ENCODE data around the gene METTL25B. TPM values are rescaled to one million over a fixed set of nuclear protein-coding genes. Genes with fewer than 3 reads are reported as not detected.

METTL25B gene
- total and polyA plus RNA-seq, 2 of the 13 experiments (the other 11 are each of a cell fraction or from before 2014, with no cell fraction given), result 11.9 to 24.0 TPM

- no peak for TF ChIP-seq NR2F1 (CRISPR knock-in tag; IDR thresholded peaks at IDR 0.05)
- TF ChIP-seq ZNF572 (CRISPR knock-in tag; IDR thresholded peaks at IDR 0.05), result 0 out of 2 replicates have a peak, but pooled peaks have one; percentile 37
- TF ChIP-seq ZNF709 (CRISPR knock-in tag; IDR thresholded peaks at IDR 0.05), result peak; percentile 72; the same call in 1 of the 2 replicates
- TF ChIP-seq ZNF292 (CRISPR knock-in tag; IDR thresholded peaks at IDR 0.05; ENCODE audit: borderline replicate concordance, low read depth), result no peak
- TF ChIP-seq PRMT3 (CRISPR knock-in tag; IDR thresholded peaks at IDR 0.05; ENCODE audit: borderline replicate concordance, low read depth), result no peak
- 0 out of 2 replicates have a peak, but pooled peaks have one; percentile 30 for TF ChIP-seq FOXO4 (CRISPR knock-in tag; conservative IDR thresholded peaks at IDR 0.05)
- no peak for TF ChIP-seq ZBTB20 (CRISPR knock-in tag; IDR thresholded peaks at IDR 0.05; ENCODE audit: borderline replicate concordance, low read depth)
- TF ChIP-seq ZNF567 (CRISPR knock-in tag; IDR thresholded peaks at IDR 0.05; ENCODE audit: borderline replicate concordance), result 0 out of 2 replicates have a peak, but pooled peaks have one; percentile 26
- TF ChIP-seq ZNF780A (CRISPR knock-in tag; IDR thresholded peaks at IDR 0.05), result no peak
- TF ChIP-seq ZNF431 (CRISPR knock-in tag; IDR thresholded peaks at IDR 0.05; ENCODE audit: borderline replicate concordance, low read depth), result peak; percentile 53; the same call in 1 of the 2 replicates
- peak; percentile 64; the same call in 1 of the 2 replicates for TF ChIP-seq ZNF589 (CRISPR knock-in tag; conservative IDR thresholded peaks at IDR 0.05)
- no peak for TF ChIP-seq U2AF1 (optimal IDR thresholded peaks at IDR 0.05; ENCODE audit: low read depth, low read length)
- TF ChIP-seq GLMP (CRISPR knock-in tag; IDR thresholded peaks at IDR 0.05; ENCODE audit: borderline replicate concordance), result no peak
- no peak for TF ChIP-seq SRSF9 (IDR thresholded peaks at IDR 0.05; ENCODE audit: borderline replicate concordance, insufficient read depth, low read depth, low read length, poor library complexity, severe bottlenecking)
- TF ChIP-seq ZFP62 (CRISPR knock-in tag; IDR thresholded peaks at IDR 0.05), result no peak
- peak; percentile 61; the same call in 1 of the 2 replicates for TF ChIP-seq BHLHE40 (IDR thresholded peaks at IDR 0.05; ENCODE audit: low read length)
- TF ChIP-seq ZBTB7A (CRISPR knock-in tag; IDR thresholded peaks at IDR 0.05), result no peak; the same call in 1 of the 2 replicates
- no peak for TF ChIP-seq MXD1 (CRISPR knock-in tag; IDR thresholded peaks at IDR 0.05)
- peak; percentile 70; the same call in 1 of the 2 replicates for TF ChIP-seq ZSCAN31 (CRISPR knock-in tag; IDR thresholded peaks at IDR 0.05; ENCODE audit: low read depth)
- no peak for TF ChIP-seq GTF3A (CRISPR knock-in tag; conservative IDR thresholded peaks at IDR 0.05)
- no peak for TF ChIP-seq CENPBD1 (CRISPR knock-in tag; IDR thresholded peaks at IDR 0.05; ENCODE audit: borderline replicate concordance, low read depth)
- TF ChIP-seq ZNF597 (CRISPR knock-in tag; IDR thresholded peaks at IDR 0.05), result no peak
- peak; percentile 79 for TF ChIP-seq RBFOX2 (IDR thresholded peaks at IDR 0.05; ENCODE audit: low read depth, low read length)
Observed at GRCh38 chr1:156751757-156752481, 23.6 kb downstream of the METTL25B start (continued).

All from HepG2 (cell line).